PC-9 (cell line): ENCODE measurements around the gene ATRNL1. TPM values are rescaled to one million over a fixed set of nuclear protein-coding genes. Genes with fewer than 3 reads are reported as not detected.

ENCODE experiments used
- BruUV-seq: library from RNA; stranded (reverse); fragments of 400-500 nt; replicated peaks from 2 replicates; lab custom pipeline; 2021; lab: Mats Ljungman, UMichigan
- CTCF ChIA-PET: fragments of 300-600 bp; sonication (Branson Sonifier 250); formaldehyde crosslinking; loops from one replicate; lab custom pipeline; 2022; ENCODE audit warnings: antibody characterized with exemption; lab: Charles Lee
- POLR2A ChIA-PET: fragments of 300-600 bp; sonication (Branson Sonifier 250); formaldehyde crosslinking; loops from one replicate; lab custom pipeline; 2022; ENCODE audit warnings: antibody characterized with exemption; ENCODE audit not compliant: unreplicated experiment; lab: Charles Lee
- DNase-seq, 2 experiments: peaks; one replicate each; pipeline versions ENCODE4 v3.0.0 to v3.0.0-alpha.2; 2015 to 2022; ENCODE audit warnings: mixed read lengths in 1 of 2
- H2AFZ ChIP-seq: fragments of 200-600 bp; sonication (generic); 2 replicates; pipeline ENCODE4 v1.8.1; 2017; ENCODE audit warnings: antibody characterized with exemption
- H3F3A ChIP-seq: fragments of 200-600 bp; sonication (generic); 2 replicates; pipeline ENCODE4 v1.8.1; 2017; ENCODE audit warnings: antibody characterized with exemption, mild to moderate bottlenecking, low read depth; ENCODE audit not compliant: insufficient read depth
- H3K27ac ChIP-seq: fragments of 200-600 bp; sonication (generic); 2 replicates; pipeline ENCODE4 v1.6.1; 2016; ENCODE audit warnings: mixed run types
- H3K27me3 ChIP-seq: fragments of 200-600 bp; sonication (generic); 2 replicates; pipeline ENCODE4 v1.6.1; 2016; ENCODE audit warnings: low read depth, mixed run types; ENCODE audit not compliant: insufficient read depth
- H3K36me3 ChIP-seq: fragments of 200-600 bp; sonication (generic); 2 replicates; pipeline ENCODE4 v1.6.1; 2016; ENCODE audit warnings: low read depth, mixed run types
- H3K4me1 ChIP-seq: fragments of 200-600 bp; sonication (generic); replicated peaks from 2 replicates; pipeline ENCODE4 v1.6.1; 2016; ENCODE audit warnings: mixed run types; ENCODE audit not compliant: insufficient read depth
- H3K4me2 ChIP-seq: fragments of 200-600 bp; sonication (generic); 2 replicates; pipeline ENCODE4 v1.6.1; 2017; ENCODE audit warnings: mixed run types
- H3K4me3 ChIP-seq: fragments of 200-600 bp; sonication (generic); 2 replicates; pipeline ENCODE4 v1.6.1; 2016; ENCODE audit warnings: mixed run types
- H3K79me2 ChIP-seq: fragments of 200-600 bp; sonication (generic); 2 replicates; pipeline ENCODE4 v1.6.1; 2017; ENCODE audit warnings: low read depth, mixed run types
- H3K9me2 ChIP-seq: fragments of 200-600 bp; sonication (generic); 2 replicates; pipeline ENCODE4 v1.8.1; 2017; ENCODE audit warnings: mild to moderate bottlenecking; ENCODE audit not compliant: insufficient read depth
- H3K9me3 ChIP-seq: fragments of 200-600 bp; sonication (generic); 2 replicates; pipeline ENCODE4 v1.8.1; 2016; ENCODE audit warnings: low read depth; ENCODE audit not compliant: insufficient read depth
- H4K20me1 ChIP-seq: fragments of 200-600 bp; sonication (generic); 2 replicates; pipeline ENCODE4 v1.8.1; 2017; ENCODE audit not compliant: insufficient read depth
- EZH2 ChIP-seq: fragments of 200-600 bp; sonication (generic); IDR thresholded peaks from 2 replicates; pipeline ENCODE4 v1.8.0; 2017; ENCODE audit warnings: antibody characterized with exemption, low read depth
- intact Hi-C: fragments of 100-400 bp; cut with micrococcal nuclease; formaldehyde crosslinking; loops from one replicate; pipeline ENCODE4 v1.10.0; 2022; ENCODE audit not compliant: unreplicated experiment
- total RNA-seq: library from RNA; stranded (reverse); gene quantifications from 2 replicates; pipeline ENCODE4 v1.2.3, GENCODE V29; 2021
- TF ChIP-seq, protein P1 (sequence below): fragments of 200-600 bp; sonication (generic); conservative IDR thresholded peaks from 2 replicates; pipeline ENCODE4 v1.6.1; 2017; ENCODE audit warnings: mixed run types, antibody characterized with exemption, mild to moderate bottlenecking, moderate library complexity

Gene ATRNL1
- total RNA-seq, 1 experiment from 2014 or later: not detected

DNA sequence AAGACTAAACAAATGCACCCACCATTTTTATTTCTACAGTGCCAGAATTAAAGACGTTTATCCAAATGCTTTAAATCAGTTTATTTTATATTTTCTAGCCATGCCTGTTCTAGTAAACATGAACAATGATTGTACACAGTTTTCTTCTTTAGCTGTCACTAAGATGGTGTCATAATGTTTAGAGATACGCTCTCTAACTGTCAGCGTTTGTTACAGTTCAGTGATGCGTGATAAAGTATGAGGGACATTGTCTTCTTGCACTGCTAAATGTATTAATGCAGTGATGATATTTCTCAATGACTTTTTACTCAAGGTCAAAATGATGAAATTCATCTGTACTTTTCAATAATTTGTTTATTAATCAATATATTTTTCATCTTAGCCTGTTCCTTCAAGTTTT lies 513.6 kb downstream of the ATRNL1 start:
- intact Hi-C loops: no loop called here
- POLR2A ChIA-PET: no interaction called here

GRCh38 chr10:115624448-115624847 lies 531.3 kb downstream of the ATRNL1 start:
- intact Hi-C loops: no loop called here
- ChIA-PET CTCF (no interaction called here), POLR2A (no interaction called here)
- Histone ChIP-seq H3K79me2 (no peaks in the 10 kb centered on the region), H3K4me2 (no peak overlapping the region), H3K9me3 (no peaks in the 10 kb centered on the region), H3K36me3 (no peaks in the 10 kb centered on the region), H3K27me3 (no peaks in the 10 kb centered on the region), H4K20me1 (no peaks in the 10 kb centered on the region), H3K4me1 (no peaks in the 10 kb centered on the region), H2AFZ (no peak overlapping the region), H3F3A (no peaks in the 10 kb centered on the region), H3K9me2 (no peaks in the 10 kb centered on the region), H3K27ac (no peak overlapping the region), H3K4me3 (no peak overlapping the region)
- no peak for TF ChIP-seq EZH2
- no TSS peak for BruUV-seq
- DNase-seq: no peak

More for the DNA sequence above, 513.6 kb downstream of the ATRNL1 start:
- Histone ChIP-seq H3K4me2 (no peak overlapping the region), H3K9me2 (no peaks in the 10 kb centered on the region), H3K79me2 (no peaks in the 10 kb centered on the region), H3K9me3 (no peaks in the 10 kb centered on the region), H2AFZ (no peak overlapping the region), H3K4me1 (no peaks in the 10 kb centered on the region), H3K27ac (no peak overlapping the region), H3K36me3 (no peaks in the 10 kb centered on the region), H4K20me1 (no peaks in the 10 kb centered on the region), H3K4me3 (no peak overlapping the region), H3K27me3 (no peaks in the 10 kb centered on the region), H3F3A (no peaks in the 10 kb centered on the region)
- CTCF ChIA-PET: interaction anchor here (0.6 kb wide), 1 partner anchor 10 kb away, joined by 3 read pairs; no protein-coding TSS in a partner anchor
- TF ChIP-seq, protein P1, sequence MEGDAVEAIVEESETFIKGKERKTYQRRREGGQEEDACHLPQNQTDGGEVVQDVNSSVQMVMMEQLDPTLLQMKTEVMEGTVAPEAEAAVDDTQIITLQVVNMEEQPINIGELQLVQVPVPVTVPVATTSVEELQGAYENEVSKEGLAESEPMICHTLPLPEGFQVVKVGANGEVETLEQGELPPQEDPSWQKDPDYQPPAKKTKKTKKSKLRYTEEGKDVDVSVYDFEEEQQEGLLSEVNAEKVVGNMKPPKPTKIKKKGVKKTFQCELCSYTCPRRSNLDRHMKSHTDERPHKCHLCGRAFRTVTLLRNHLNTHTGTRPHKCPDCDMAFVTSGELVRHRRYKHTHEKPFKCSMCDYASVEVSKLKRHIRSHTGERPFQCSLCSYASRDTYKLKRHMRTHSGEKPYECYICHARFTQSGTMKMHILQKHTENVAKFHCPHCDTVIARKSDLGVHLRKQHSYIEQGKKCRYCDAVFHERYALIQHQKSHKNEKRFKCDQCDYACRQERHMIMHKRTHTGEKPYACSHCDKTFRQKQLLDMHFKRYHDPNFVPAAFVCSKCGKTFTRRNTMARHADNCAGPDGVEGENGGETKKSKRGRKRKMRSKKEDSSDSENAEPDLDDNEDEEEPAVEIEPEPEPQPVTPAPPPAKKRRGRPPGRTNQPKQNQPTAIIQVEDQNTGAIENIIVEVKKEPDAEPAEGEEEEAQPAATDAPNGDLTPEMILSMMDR: no peak
- no peak for TF ChIP-seq EZH2
- DNase-seq: no peak
- no TSS peak for BruUV-seq

DNA sequence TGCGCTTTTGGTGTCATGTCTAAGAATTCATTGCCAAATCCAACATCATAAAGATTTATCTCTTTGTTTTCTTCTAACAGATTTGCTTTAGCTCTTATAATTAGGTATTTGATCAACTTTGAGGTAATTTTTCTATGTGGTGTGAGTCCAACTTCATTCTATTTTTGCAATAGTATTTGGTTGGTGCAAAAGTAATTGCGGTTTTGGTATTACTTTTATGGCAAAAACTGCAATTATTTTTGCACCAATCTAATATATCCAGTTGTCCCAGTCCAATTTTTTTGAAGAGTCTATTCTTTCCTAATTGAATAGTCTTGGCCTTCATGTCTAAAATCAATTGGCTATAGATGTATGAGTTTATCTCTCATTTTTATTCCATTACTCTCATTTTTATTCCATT lies 535.5 kb downstream of the ATRNL1 start:
- H3K4me2 ChIP-seq: no peak overlapping the region
- POLR2A ChIA-PET: no interaction called here
- TF ChIP-seq, protein P1: no peak
- no peak for TF ChIP-seq EZH2
- intact Hi-C loops: no loop called here
- no peaks in the 10 kb centered on the region for H3K27me3 ChIP-seq
- H3K79me2 ChIP-seq: no peaks in the 10 kb centered on the region
- no peaks in the 10 kb centered on the region for H3K9me3 ChIP-seq
- H3K4me3 ChIP-seq: no peak overlapping the region
- no peaks in the 10 kb centered on the region for H3K9me2 ChIP-seq
- no peak overlapping the region for H2AFZ ChIP-seq
- no peaks in the 10 kb centered on the region for H4K20me1 ChIP-seq
- CTCF ChIA-PET: no interaction called here
- no peak for DNase-seq
- no TSS peak for BruUV-seq
- no peaks in the 10 kb centered on the region for H3K36me3 ChIP-seq
- H3K27ac ChIP-seq: no peak overlapping the region
- no peaks in the 10 kb centered on the region for H3F3A ChIP-seq
- no peaks in the 10 kb centered on the region for H3K4me1 ChIP-seq

GRCh38 chr10:115638246-115638645 lies 545.1 kb downstream of the ATRNL1 start:
- Histone ChIP-seq H3K9me2 (no peaks in the 10 kb centered on the region), H3K36me3 (no peaks in the 10 kb centered on the region), H3F3A (no peaks in the 10 kb centered on the region), H3K27me3 (no peaks in the 10 kb centered on the region), H3K4me1 (no peaks in the 10 kb centered on the region), H3K4me2 (no peak overlapping the region), H3K4me3 (no peak overlapping the region), H4K20me1 (no peaks in the 10 kb centered on the region), H3K9me3 (no peaks in the 10 kb centered on the region), H3K79me2 (no peaks in the 10 kb centered on the region), H2AFZ (no peak overlapping the region), H3K27ac (no peak overlapping the region)
- ChIA-PET CTCF (no interaction called here), POLR2A (no interaction called here)
- no peak for DNase-seq
- no TSS peak for BruUV-seq
- intact Hi-C loops: no loop called here
- no peak for TF ChIP-seq EZH2
- TF ChIP-seq, protein P1: no peak
